ENCODE results near the gene NUDT3.
"Not testable (repeated sequence)": the region's sequence is repeated elsewhere in the genome, so short reads cannot be mapped to it uniquely, and the experiment has no call there.

DNA sequence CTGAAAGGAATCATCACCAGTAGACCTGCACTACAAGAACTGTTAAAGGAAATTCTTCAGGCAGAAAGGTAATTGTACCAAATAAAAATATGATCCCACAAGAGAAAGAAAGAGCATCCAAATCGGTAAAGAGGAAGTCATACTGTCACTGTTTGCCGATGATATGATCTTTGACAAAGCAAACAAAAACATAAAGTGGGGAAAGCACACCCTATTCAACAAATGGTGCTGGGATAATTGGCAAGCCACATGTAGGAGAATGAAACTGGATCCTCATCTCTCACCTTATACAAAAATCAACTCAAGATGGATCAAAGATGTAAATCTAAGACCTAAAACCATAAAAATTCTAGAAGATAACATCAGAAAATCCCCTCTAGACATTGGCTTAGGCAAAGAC lies 140.1 kb downstream of the NUDT3 start:
- not testable (repeated sequence) for TF ChIP-seq POLR2A (IDR thresholded peaks at IDR 0.05; ENCODE audit: borderline replicate concordance, extremely low read depth, insufficient read depth, insufficient read length); CEBPB (IDR thresholded peaks at IDR 0.05; ENCODE audit: low read depth); ZFX (IDR thresholded peaks at IDR 0.05)
- TF ChIP-seq, protein P1, sequence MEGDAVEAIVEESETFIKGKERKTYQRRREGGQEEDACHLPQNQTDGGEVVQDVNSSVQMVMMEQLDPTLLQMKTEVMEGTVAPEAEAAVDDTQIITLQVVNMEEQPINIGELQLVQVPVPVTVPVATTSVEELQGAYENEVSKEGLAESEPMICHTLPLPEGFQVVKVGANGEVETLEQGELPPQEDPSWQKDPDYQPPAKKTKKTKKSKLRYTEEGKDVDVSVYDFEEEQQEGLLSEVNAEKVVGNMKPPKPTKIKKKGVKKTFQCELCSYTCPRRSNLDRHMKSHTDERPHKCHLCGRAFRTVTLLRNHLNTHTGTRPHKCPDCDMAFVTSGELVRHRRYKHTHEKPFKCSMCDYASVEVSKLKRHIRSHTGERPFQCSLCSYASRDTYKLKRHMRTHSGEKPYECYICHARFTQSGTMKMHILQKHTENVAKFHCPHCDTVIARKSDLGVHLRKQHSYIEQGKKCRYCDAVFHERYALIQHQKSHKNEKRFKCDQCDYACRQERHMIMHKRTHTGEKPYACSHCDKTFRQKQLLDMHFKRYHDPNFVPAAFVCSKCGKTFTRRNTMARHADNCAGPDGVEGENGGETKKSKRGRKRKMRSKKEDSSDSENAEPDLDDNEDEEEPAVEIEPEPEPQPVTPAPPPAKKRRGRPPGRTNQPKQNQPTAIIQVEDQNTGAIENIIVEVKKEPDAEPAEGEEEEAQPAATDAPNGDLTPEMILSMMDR (IDR thresholded peaks at IDR 0.05 in 2 of 3, conservative IDR thresholded peaks at IDR 0.05 in 1 of 3; ENCODE audit: borderline replicate concordance in 1 of 3, insufficient read depth in 1 of 3, low read depth in 2 of 3, low read length in 2 of 3): not testable (repeated sequence)

Measured in HCT116 (cell line).